Mucosa of descending colon (tissue), 3 donors: ENCODE measurements around the gene FBXO38. TPM values are rescaled to one million over a fixed set of nuclear protein-coding genes. Genes with fewer than 3 reads are reported as not detected.

Experiments used
- ATAC-seq: fragments of 200-7000 bp; cut with Tn5 transposase; one replicate; pipeline ENCODE4 v1.9.1; 2020; ENCODE audit warnings: mild to moderate bottlenecking, moderate library complexity
- DNase-seq, 3 donors: peaks; one replicate each; pipeline ENCODE4 v3.0.0-alpha.2; 2020
- H3K36me3 ChIP-seq: fragments of 200-600 bp; one replicate; pipeline ENCODE4 v1.8.0; 2021; ENCODE audit warnings: low read depth, mild to moderate bottlenecking
- H3K4me1 ChIP-seq: fragments of 200-600 bp; one replicate; pipeline ENCODE4 v1.8.0; 2021; ENCODE audit warnings: low read depth, mild to moderate bottlenecking
- H3K4me3 ChIP-seq: fragments of 200-600 bp; one replicate; pipeline ENCODE4 v1.8.0; 2021; ENCODE audit warnings: mild to moderate bottlenecking
- H3K9me3 ChIP-seq: fragments of 200-600 bp; one replicate; pipeline ENCODE4 v1.8.0; 2021; ENCODE audit warnings: mild to moderate bottlenecking
- CTCF ChIP-seq: fragments of 200-600 bp; IDR thresholded peaks from one replicate; pipeline ENCODE4 v1.8.0; 2022; ENCODE audit warnings: antibody characterized with exemption, mild to moderate bottlenecking
- intact Hi-C, 2 donors: fragments of 100-400 bp; cut with DNase I in 1 of 2; cut with micrococcal nuclease in 1 of 2; formaldehyde crosslinking; loops; one replicate each; pipeline versions ENCODE4 v1.11.0 to v1.11.1; 2022; cut with DNase I, micrococcal nuclease
- long read RNA-seq, 2 donors: library from polyadenylated mRNA; unstranded; transcript quantifications; one replicate each; pipeline ENCODE4 v2.0.0, GENCODE V29; 2019 to 2021
- total RNA-seq, 3 donors: library from RNA; stranded (reverse); fragmentation: NEBNext Ultra II Directional in 2 of 3; extraction: Animal tissue kit (Norgen Biotek cat#: 25700) in 2 of 3; gene quantifications; one replicate each; pipeline versions ENCODE4 v1.2.1 to v1.2.4, GENCODE V29; 2021 to 2023
- donor health status: DM: no; HTN: no; CAD: no; lungs with moderate emphysema.
- donor health status: DM: no; HTN: no; CAD: no.
- donor health status: DM: no; HTN: yes; CAD: no.

The FBXO38 gene
- total RNA-seq, result 10 to 100 TPM; 46.5 to 48.0 (median 46.9) TPM
- long read RNA-seq, donor 1, full-length matches to known transcripts, result 1 of 3 reads
- long read RNA-seq, donor 1, partial matches to known transcripts, result 2 of 3 reads
- long read RNA-seq, donor 1, other reads (novel, unspliced or antisense), result 0 of 3 reads
- long read RNA-seq, donor 2, partial matches to known transcripts, result 3 of 4 reads
- long read RNA-seq, donor 2, other reads (novel, unspliced or antisense), result 1 of 4 reads

- ATAC-seq (peak; percentile 99), DNase-seq (peak; percentile 97 to 98 (median 98))
- intact Hi-C loops, result no loop called here
- Histone ChIP-seq H3K4me3 (peak within 1 kb of the TSS; percentile 69), H3K36me3 (no peaks in the 10 kb centered on the region), H3K4me1 (peaks cover 27% of the 10 kb centered on the region), H3K9me3 (no peaks in the 10 kb centered on the region)
- TF ChIP-seq CTCF, result peak; percentile 10
Measured at GRCh38 chr5:148383564-148384379, at the start of gene FBXO38. Gene FBXO38 (plus strand): TSS chr5:148383958. CDS start chr5:148394777, 10,819 bp downstream.

- no peaks in the 10 kb centered on the region for H3K9me3 ChIP-seq
- DNase-seq (no peak), ATAC-seq (no peak)
- TF ChIP-seq CTCF, result no peak
- intact Hi-C loops, result no loop called here
- no peak within 1 kb of the TSS for H3K4me3 ChIP-seq
- no peaks in the 10 kb centered on the region for H3K4me1 ChIP-seq
- H3K36me3 ChIP-seq, result no peaks in the 10 kb centered on the region
Measured at GRCh38 chr5:148335259-148335658, 48.5 kb upstream of the FBXO38 start, which contains the start of gene SPINK9. Gene SPINK9 (plus strand): TSS chr5:148335559. CDS start chr5:148335614, 55 bp downstream.

- Histone ChIP-seq H3K9me3 (no peaks in the 10 kb centered on the region), H3K4me3 (no peak overlapping the region), H3K4me1 (no peaks in the 10 kb centered on the region), H3K36me3 (no peaks in the 10 kb centered on the region)
- intact Hi-C loops, result no loop called here
- DNase-seq, result no peak
- no peak for ATAC-seq
- no peak for TF ChIP-seq CTCF
Measured at GRCh38 chr5:148336704-148337435, 46.9 kb upstream of the FBXO38 start.

- intact Hi-C loops, result no loop called here
- H3K4me3 ChIP-seq, result no peak overlapping the region
- no peaks in the 10 kb centered on the region for H3K9me3 ChIP-seq
- ATAC-seq, result no peak
- H3K4me1 ChIP-seq, result peaks cover 5% of the 10 kb centered on the region
- no peak for TF ChIP-seq CTCF
- H3K36me3 ChIP-seq, result no peaks in the 10 kb centered on the region
- DNase-seq, result no peak
Measured at GRCh38 chr5:148342371-148343045, 41.2 kb upstream of the FBXO38 start.

- peak; percentile 95 for ATAC-seq
- intact Hi-C loops, result no loop called here
Measured at GRCh38 chr5:148343046-148343407, 40.7 kb upstream of the FBXO38 start.

More at GRCh38 chr5:148343046-148343407, 40.7 kb upstream of the FBXO38 start:
- Histone ChIP-seq H3K4me3 (no peak overlapping the region), H3K9me3 (no peaks in the 10 kb centered on the region), H3K36me3 (no peaks in the 10 kb centered on the region), H3K4me1 (peaks cover 5% of the 10 kb centered on the region)
- DNase-seq, result peak; percentile 41 to 78 (median 42)
- TF ChIP-seq CTCF, result no peak
